Measurements from ENCODE around the gene MEGF9. TPM values are rescaled to one million over a fixed set of nuclear protein-coding genes. Genes with fewer than 3 reads are reported as not detected.
A peak's percentile ranks its signal among the peaks of the same experiment; 100 is the strongest.

Gene MEGF9
- total RNA-seq, 4 donors from 2014 or later = 62.1 to 113 (median 91.8) TPM

- DNase-seq (ENCODE audit: low spot score in 2 of 2) = peak; percentile 86 to 87
- TF ChIP-seq POLR2A (IDR thresholded peaks at IDR 0.05) = peak in 1 of 2 donors; percentile 10
- TF ChIP-seq EP300 (IDR thresholded peaks at IDR 0.05) = peak; percentile 67 to 88
- TF ChIP-seq CTCF (IDR thresholded peaks at IDR 0.05) = peak in 1 of 5 experiments; percentile 22
- WGBS, 2 donors = 12 to 13% methylated on average over 31 to 33 of the region's 33 CpGs
Observed at GRCh38 chr9:120580051-120580896, 134.0 kb downstream of the MEGF9 start, which contains the start of gene CDK5RAP2. CDK5RAP2 (minus strand) TSS chr9:120580167; CDS start chr9:120579978, 189 bp downstream.

DNA sequence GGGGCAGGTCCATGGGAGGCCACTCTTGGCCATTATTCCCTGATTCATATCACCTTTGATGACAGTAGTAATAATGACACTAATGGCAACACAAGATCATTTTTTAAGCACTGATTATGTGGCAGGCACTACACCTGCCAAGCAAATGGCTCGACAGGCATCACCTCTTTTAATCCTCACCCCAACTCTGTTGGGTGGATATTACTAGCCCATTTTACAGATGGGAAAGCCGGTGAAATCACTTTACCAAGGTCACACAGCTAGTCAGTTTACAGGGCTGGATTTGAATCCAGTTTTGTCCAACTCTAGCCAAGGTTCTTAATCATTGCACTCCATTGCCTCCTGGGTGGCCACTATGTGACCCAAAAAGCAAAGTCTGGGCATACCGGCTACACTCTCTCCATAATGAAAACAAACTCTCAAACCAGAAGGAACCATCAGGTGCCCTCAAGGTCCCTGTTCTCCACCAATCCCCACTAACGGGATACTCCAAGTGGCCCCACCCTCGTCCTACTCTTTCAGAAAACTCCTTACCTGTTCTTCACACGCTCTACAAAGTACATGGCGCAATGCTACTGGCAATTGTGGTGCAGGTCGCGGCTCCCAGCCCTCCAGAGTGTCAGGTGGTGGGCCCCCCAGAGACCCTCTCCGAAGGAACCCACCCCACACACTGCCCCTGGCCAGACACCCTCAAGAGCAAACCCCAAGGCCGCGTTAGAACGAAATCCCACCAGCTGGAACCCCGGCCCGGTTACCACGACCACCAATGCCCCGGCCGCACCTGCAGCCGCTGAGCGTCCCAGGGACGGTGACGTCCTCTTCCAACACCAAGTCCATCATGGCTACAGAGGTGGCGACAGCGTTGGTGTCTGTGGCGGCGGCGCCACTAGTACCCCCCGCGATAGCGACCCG lies 134.9 kb downstream of the MEGF9 start:
- Histone ChIP-seq H3K27me3 (no peaks in the 10 kb centered on the region), H3K36me3 (peaks cover 0 to 14% (median 0%) of the 10 kb centered on the region in 3 donors), H3K4me1 (peaks cover 0 to 42% (median 15%) of the 10 kb centered on the region in 4 donors), H3K9me3 (no peaks in the 10 kb centered on the region), H3K4me3 (peak overlapping the region; percentile 86 to 97 (median 92)), H3K27ac (peak overlapping the region in 3 of 4 donors; percentile 78 to 86 (median 83))
- DNase-seq (ENCODE audit: low spot score in 2 of 2) = no peak
- no peak for TF ChIP-seq CTCF (IDR thresholded peaks at IDR 0.05)
- no peak for TF ChIP-seq POLR2A (IDR thresholded peaks at IDR 0.05)
- no peak for TF ChIP-seq EP300 (IDR thresholded peaks at IDR 0.05)
- WGBS, 2 donors = 6 to 9% methylated on average over 20 to 31 of the region's 31 CpGs

More at GRCh38 chr9:120580051-120580896, 134.0 kb downstream of the MEGF9 start, which contains the start of gene CDK5RAP2:
- Histone ChIP-seq H3K9me3 (no peaks in the 10 kb centered on the region), H3K4me1 (peaks cover 0 to 42% (median 15%) of the 10 kb centered on the region in 4 donors), H3K4me3 (peak within 1 kb of the TSS; percentile 86 to 97 (median 92)), H3K27me3 (no peaks in the 10 kb centered on the region), H3K36me3 (peaks cover 0 to 14% (median 0%) of the 10 kb centered on the region in 3 donors), H3K27ac (peak within 1 kb of the TSS; percentile 37 to 86 (median 80))

GRCh38 chr9:120574473-120574872 lies 139.8 kb downstream of the MEGF9 start:
- H3K27me3 ChIP-seq = no peaks in the 10 kb centered on the region
- no peak overlapping the region for H3K27ac ChIP-seq
- H3K4me3 ChIP-seq = no peak overlapping the region
- 68 to 84% methylated on average over 2 of the region's 2 CpGs for WGBS, 2 donors
- peaks cover 0 to 24% (median 7%) of the 10 kb centered on the region in 4 donors for H3K4me1 ChIP-seq
- TF ChIP-seq EP300 (IDR thresholded peaks at IDR 0.05) (no peak), POLR2A (IDR thresholded peaks at IDR 0.05) (no peak), CTCF (IDR thresholded peaks at IDR 0.05) (no peak)
- no peak for DNase-seq (ENCODE audit: low spot score in 2 of 2)
- H3K9me3 ChIP-seq = no peaks in the 10 kb centered on the region
- peaks cover 0 to 38% (median 1%) of the 10 kb centered on the region in 3 donors for H3K36me3 ChIP-seq

GRCh38 chr9:120572472-120572871 lies 141.8 kb downstream of the MEGF9 start:
- no peak overlapping the region for H3K4me3 ChIP-seq
- H3K4me1 ChIP-seq = peaks cover 0 to 6% (median 0%) of the 10 kb centered on the region in 4 donors
- no peak overlapping the region for H3K27ac ChIP-seq
- no peak for TF ChIP-seq EP300 (IDR thresholded peaks at IDR 0.05)
- TF ChIP-seq POLR2A (IDR thresholded peaks at IDR 0.05) = no peak
- TF ChIP-seq CTCF (IDR thresholded peaks at IDR 0.05) = no peak
- no peaks in the 10 kb centered on the region for H3K27me3 ChIP-seq
- no peak for DNase-seq (ENCODE audit: low spot score in 2 of 2)
- no peaks in the 10 kb centered on the region for H3K9me3 ChIP-seq
- 96 to 97% methylated on average over 1 of the region's 1 CpG for WGBS, 2 donors
- H3K36me3 ChIP-seq = peaks cover 0 to 51% (median 8%) of the 10 kb centered on the region in 3 donors

All from tibial nerve (tissue), 4 donors.